AG09319 (cell line): ENCODE data around the gene OSBPL1A.

Source experiments
- DNase-seq: peaks from one replicate; pipeline ENCODE4 v3.0.0-alpha.2; 2010; ENCODE audit warnings: low read depth; ENCODE audit errors: extremely low read depth
- TF ChIP-seq, protein P1 (sequence below): IDR thresholded peaks from 2 replicates; pipeline ENCODE4 v1.5.1; 2011; ENCODE audit warnings: low read depth, mild to moderate bottlenecking, inconsistent platforms, low read length, moderate library complexity

OSBPL1A gene

DNA sequence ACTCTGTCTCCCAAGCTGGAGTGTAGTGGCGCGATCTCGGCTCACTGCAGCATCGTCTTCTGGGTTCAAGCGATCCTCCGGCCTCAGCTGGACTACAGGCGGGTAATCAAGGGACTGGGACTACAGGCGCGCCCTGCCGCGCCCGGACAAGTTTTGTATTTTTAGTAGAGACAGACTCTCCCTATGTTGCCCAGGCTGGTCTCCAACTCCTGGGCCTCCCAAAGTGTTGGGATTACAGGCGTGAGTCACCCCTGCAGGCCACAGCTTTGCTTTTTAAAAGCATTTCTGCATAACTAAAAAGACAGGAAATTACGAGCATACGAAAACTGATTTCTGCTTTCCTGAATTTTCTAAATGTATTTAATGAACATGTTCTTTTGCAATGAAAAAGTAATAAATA is 916 bp upstream of the OSBPL1A start:
- no peak for DNase-seq
- TF ChIP-seq, protein P1, sequence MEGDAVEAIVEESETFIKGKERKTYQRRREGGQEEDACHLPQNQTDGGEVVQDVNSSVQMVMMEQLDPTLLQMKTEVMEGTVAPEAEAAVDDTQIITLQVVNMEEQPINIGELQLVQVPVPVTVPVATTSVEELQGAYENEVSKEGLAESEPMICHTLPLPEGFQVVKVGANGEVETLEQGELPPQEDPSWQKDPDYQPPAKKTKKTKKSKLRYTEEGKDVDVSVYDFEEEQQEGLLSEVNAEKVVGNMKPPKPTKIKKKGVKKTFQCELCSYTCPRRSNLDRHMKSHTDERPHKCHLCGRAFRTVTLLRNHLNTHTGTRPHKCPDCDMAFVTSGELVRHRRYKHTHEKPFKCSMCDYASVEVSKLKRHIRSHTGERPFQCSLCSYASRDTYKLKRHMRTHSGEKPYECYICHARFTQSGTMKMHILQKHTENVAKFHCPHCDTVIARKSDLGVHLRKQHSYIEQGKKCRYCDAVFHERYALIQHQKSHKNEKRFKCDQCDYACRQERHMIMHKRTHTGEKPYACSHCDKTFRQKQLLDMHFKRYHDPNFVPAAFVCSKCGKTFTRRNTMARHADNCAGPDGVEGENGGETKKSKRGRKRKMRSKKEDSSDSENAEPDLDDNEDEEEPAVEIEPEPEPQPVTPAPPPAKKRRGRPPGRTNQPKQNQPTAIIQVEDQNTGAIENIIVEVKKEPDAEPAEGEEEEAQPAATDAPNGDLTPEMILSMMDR = no peak

DNA sequence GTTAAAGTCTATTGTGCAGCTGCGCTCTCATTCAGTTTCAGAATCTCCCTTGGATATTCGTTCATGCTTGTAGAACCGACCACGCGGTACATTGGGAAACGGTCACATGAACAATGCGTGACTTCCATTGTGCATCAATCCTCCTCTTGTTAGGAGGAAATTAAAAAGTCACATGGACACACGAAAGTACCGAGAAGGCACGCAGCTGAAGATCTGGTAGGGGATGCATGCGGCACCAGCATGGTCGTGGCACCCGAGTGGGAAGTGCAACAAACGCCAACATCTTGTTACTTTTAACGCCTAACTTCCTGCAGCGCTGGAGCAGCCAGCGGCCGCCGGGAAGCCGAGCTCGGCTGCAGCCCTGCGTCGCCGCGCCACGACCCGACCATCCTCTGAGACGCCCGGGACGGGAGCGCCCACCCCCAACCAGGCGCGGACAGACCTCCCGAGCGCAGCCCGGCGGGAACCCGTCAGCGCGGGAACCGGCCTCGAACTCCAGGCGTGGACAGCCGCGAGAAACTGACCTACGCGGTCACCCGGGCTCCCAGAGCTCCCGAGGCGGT is 412 bp downstream of the OSBPL1A start:
- TF ChIP-seq, protein P1 = no peak
- DNase-seq = peak; percentile 39

DNA sequence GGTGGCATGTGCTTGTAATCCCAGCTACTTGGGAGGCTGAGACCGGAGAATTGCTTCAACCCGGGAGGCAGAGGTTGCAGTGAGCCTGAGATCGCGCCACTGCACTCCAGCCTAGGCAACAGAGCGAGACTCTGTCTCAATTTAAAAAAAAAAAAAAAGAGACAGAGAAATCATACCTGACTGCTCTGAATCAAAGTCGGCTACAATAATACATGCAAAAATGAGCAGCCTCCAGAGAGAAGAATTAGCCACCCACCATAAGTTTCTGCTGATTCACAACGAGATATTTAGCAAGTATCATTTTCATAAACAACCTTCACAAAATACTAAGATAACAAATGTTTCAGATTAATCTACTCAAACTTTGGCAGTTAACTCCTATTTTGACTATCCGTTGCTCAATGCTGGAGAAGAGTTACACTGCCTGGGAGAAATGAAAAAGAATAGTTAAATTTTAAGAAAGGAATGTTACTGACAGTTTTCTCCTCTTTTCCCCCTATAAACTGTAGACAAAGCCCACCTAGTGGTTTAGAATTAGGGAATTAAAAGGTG is 1.5 kb downstream of the OSBPL1A start:
- TF ChIP-seq, protein P1 = no peak

DNA sequence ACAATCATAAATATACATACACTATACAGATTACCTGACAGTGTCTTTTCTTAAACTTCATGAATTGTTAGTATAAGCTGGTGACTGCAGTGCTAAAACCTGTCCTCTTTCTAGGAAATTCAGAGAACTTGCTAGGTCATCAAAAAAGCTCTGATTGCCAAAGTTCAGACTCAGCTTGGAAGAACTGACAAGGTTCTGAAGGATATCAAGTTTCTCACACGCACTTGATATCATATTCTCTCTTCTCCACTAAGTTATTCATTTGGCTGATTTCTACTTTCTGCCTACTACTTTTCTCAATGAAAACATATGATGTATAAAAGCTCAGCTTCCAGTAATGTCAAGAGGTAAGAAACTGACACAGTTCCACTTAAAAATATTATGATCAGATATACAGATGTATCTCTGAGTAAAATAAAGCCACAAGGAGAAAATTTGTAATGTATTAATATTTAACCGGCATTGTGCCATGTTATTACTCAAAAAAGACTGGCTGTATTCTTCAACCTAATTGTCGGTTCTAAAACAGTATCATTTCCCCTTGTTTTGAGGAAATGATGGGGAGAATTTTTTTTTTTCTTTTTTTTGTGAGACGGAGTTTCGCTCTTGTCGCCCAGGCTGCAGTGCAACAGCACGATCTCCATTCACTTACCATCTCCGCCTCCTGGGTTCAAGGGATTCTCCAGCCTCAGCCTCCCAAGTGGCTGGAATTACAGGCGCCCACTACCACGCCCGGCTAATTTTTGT is 2.4 kb downstream of the OSBPL1A start:
- TF ChIP-seq, protein P1 = no peak
- DNase-seq = peak; percentile 41

More for the DNA sequence above, 1.5 kb downstream of the OSBPL1A start:
- peak; percentile 29 for DNase-seq

DNA sequence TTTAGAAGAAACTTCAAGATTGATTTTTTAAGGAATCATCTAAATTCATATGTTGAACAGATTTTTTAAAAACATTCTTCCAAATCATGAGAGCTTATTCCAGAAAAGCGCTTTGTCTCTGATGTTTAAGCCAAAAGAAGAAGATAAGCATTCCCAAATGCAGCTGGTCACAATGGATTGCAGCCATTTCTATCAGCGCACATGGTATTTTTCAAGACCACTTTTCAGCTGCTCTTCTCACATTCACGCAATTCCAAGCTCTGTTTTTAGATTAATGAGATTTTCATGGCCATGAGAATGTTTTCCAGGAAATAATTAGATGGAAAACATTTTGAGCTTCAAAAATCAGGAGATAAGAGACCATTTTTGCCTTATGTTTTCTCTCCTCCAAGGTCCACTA is 8.7 kb downstream of the OSBPL1A start:
- TF ChIP-seq, protein P1 = no peak
- DNase-seq = no peak

DNA sequence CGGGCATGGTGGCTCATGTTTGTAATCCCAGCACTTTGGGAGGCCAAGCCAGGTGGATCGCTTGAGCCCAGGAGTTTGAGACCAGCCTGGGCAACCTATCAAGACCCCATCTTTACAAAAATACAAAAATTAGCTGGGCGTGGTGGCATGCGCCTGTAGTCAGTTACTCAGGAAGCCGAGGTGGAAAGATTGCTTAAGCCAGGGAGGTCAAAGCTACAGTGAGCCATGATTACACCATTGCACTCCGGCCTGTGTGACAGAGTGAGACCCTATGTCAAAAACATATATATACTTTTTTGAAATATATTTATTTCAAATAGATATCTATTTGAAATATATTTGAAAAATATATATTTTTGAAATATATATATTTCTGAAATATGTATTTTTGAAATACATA is 10.9 kb downstream of the OSBPL1A start:
- DNase-seq = no peak
- TF ChIP-seq, protein P1 = no peak

DNA sequence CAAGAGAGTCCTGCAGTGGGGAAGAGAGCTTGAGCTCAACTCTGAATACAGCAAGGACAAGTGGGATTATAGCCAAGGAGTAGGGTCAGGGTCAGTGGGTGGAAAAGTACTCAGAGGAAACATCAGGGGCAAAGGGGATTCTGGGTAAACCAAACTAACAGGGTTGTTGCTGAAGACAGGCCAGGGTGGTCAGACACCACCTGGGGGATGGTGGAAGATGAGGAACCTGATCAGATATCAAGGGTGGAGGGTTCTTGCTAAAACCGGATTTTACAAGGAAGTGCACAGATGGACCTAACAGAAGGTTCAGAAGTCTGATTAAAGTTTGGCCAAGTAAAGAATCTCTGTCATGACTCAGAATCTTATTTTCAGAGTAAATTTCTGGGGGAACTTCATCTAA is 16.5 kb downstream of the OSBPL1A start:
- TF ChIP-seq, protein P1 = no peak
- no peak for DNase-seq
